Neural cell (in vitro differentiated cells): Measurements from ENCODE around the gene MYO1F. TPM values are rescaled to one million over a fixed set of nuclear protein-coding genes. Genes with fewer than 3 reads are reported as not detected.

Experiments used
- H2AFZ ChIP-seq: fragments of 200-600, 300-800 bp; sonication (generic), shearing (Covaris generic); 2 replicates; pipeline ENCODE4 v1.6.0; 2014; ENCODE audit warnings: low read depth, mild to moderate bottlenecking, antibody characterized with exemption, low read length, moderate library complexity
- H3F3A ChIP-seq: fragments of 200-600 bp; shearing (Covaris generic); 2 replicates; pipeline ENCODE4 v1.6.1; 2016; ENCODE audit warnings: mild to moderate bottlenecking, moderate library complexity, mixed read lengths, antibody characterized with exemption, low read length; ENCODE audit not compliant: insufficient read depth, poor library complexity, severe bottlenecking
- H3K27ac ChIP-seq: fragments of 200-600, 300-800 bp; sonication (generic), shearing (Covaris generic); 2 replicates; pipeline ENCODE4 v1.5.1; 2014; ENCODE audit warnings: mild to moderate bottlenecking, low read length, moderate library complexity
- H3K27me3 ChIP-seq: fragments of 300-800, 200-600 bp; sonication (generic), shearing (Covaris generic); 2 replicates; pipeline ENCODE4 v1.6.0; 2014; ENCODE audit warnings: mild to moderate bottlenecking, low read depth, low read length, moderate library complexity; ENCODE audit not compliant: insufficient read depth
- H3K36me3 ChIP-seq: fragments of 300-800, 200-600 bp; sonication (generic), shearing (Covaris generic); 2 replicates; pipeline ENCODE4 v1.5.1; 2014; ENCODE audit warnings: mild to moderate bottlenecking, antibody characterized with exemption, low read length, moderate library complexity; ENCODE audit not compliant: insufficient read depth
- H3K4me2 ChIP-seq: fragments of 300-800, 200-600 bp; sonication (generic), shearing (Covaris generic); 2 replicates; pipeline ENCODE4 v1.6.0; 2014; ENCODE audit warnings: mild to moderate bottlenecking, low read length
- H3K4me3 ChIP-seq: fragments of 300-800, 200-600 bp; sonication (generic), shearing (Covaris generic); 2 replicates; pipeline ENCODE4 v1.5.1; 2014; ENCODE audit warnings: mild to moderate bottlenecking, low read length, moderate library complexity
- H3K79me2 ChIP-seq: fragments of 200-600 bp; shearing (Covaris generic); replicated peaks from 2 replicates; pipeline ENCODE4 v1.6.0; 2014; ENCODE audit warnings: mild to moderate bottlenecking, low read length, moderate library complexity; ENCODE audit not compliant: insufficient read depth
- H3K9ac ChIP-seq: fragments of 300-800, 200-600 bp; sonication (generic), shearing (Covaris generic); 2 replicates; pipeline ENCODE4 v1.6.1; 2016; ENCODE audit warnings: mild to moderate bottlenecking, low read length, mixed read lengths
- H3K9me2 ChIP-seq: fragments of 200-600 bp; shearing (Covaris generic); 2 replicates; pipeline ENCODE4 v1.6.1; 2016; ENCODE audit warnings: mild to moderate bottlenecking, low read length, mixed read lengths; ENCODE audit not compliant: insufficient read depth
- H3K9me3 ChIP-seq: fragments of 200-600, 300-800 bp; sonication (generic), shearing (Covaris generic); 2 replicates; pipeline ENCODE4 v1.6.1; 2016; ENCODE audit warnings: mild to moderate bottlenecking, mixed run types, low read length, moderate library complexity, mixed read lengths
- H4K20me1 ChIP-seq: fragments of 200-600 bp; shearing (Covaris generic); 2 replicates; pipeline ENCODE4 v1.6.1; 2016; ENCODE audit warnings: mild to moderate bottlenecking, mixed run types; ENCODE audit not compliant: insufficient read depth
- CTCF ChIP-seq: fragments of 450-650 bp; IDR thresholded peaks from 2 replicates; pipeline ENCODE4 v1.5.1; 2014; ENCODE audit warnings: antibody characterized with exemption, mild to moderate bottlenecking, moderate library complexity; ENCODE audit not compliant: poor library complexity, severe bottlenecking
- EP300 ChIP-seq: fragments of 450-650 bp; conservative IDR thresholded peaks from 2 replicates; pipeline ENCODE4 v1.6.1; 2014; ENCODE audit warnings: antibody characterized with exemption, mild to moderate bottlenecking, moderate library complexity; ENCODE audit not compliant: poor library complexity, severe bottlenecking
- EZH2 ChIP-seq: fragments of 200-600, 300-800 bp; shearing (Covaris generic), sonication (generic); IDR thresholded peaks from 2 replicates; pipeline ENCODE4 v1.6.1; 2014; ENCODE audit warnings: antibody characterized with exemption, low read length, borderline replicate concordance, mild to moderate bottlenecking; ENCODE audit not compliant: insufficient read depth, poor library complexity, severe bottlenecking
- MXI1 ChIP-seq: fragments of 450-650 bp; conservative IDR thresholded peaks from 2 replicates; pipeline ENCODE4 v1.6.1; 2014; ENCODE audit warnings: antibody characterized with exemption, mild to moderate bottlenecking; ENCODE audit not compliant: poor library complexity, severe bottlenecking
- POLR2AphosphoS5 ChIP-seq: IDR thresholded peaks from 2 replicates; pipeline ENCODE4 v1.6.1; 2012
- RAD21 ChIP-seq: fragments of 450-650 bp; conservative IDR thresholded peaks from 2 replicates; pipeline ENCODE4 v1.6.1; 2014; ENCODE audit warnings: antibody characterized with exemption, mild to moderate bottlenecking, moderate library complexity
- REST ChIP-seq: IDR thresholded peaks from 2 replicates; pipeline ENCODE4 v1.6.1; 2012; ENCODE audit warnings: borderline replicate concordance
- SMC3 ChIP-seq: fragments of 450-650 bp; conservative IDR thresholded peaks from 2 replicates; pipeline ENCODE4 v1.6.1; 2014; ENCODE audit warnings: antibody characterized with exemption, mild to moderate bottlenecking, moderate library complexity; ENCODE audit not compliant: poor library complexity
- TAF1 ChIP-seq: IDR thresholded peaks from 2 replicates; pipeline ENCODE4 v1.6.1; 2012; ENCODE audit warnings: low read depth
- polyA plus RNA-seq: library from polyadenylated mRNA; depleted of rRNA; stranded (reverse); fragments of >200 nt; gene quantifications from 2 replicates; pipeline ENCODE4 v1.2.3, GENCODE V29; 2014

Gene MYO1F
- polyA plus RNA-seq, 1 donor from 2014 or later, result 0.40 TPM

GRCh38 chr19:8552810-8553209 lies 24.4 kb downstream of the MYO1F start:
- Histone ChIP-seq H4K20me1 (no peaks in the 10 kb centered on the region), H3K9me2 (no peaks in the 10 kb centered on the region), H3K79me2 (no peaks in the 10 kb centered on the region), H3K9me3 (no peaks in the 10 kb centered on the region), H3K27ac (no peak overlapping the region), H3K9ac (no peak overlapping the region), H3K27me3 (no peaks in the 10 kb centered on the region), H3K36me3 (no peaks in the 10 kb centered on the region), H3K4me2 (no peak overlapping the region), H2AFZ (no peak overlapping the region), H3K4me3 (no peak overlapping the region), H3F3A (no peaks in the 10 kb centered on the region)
- TF ChIP-seq TAF1 (no peak), EP300 (no peak), POLR2AphosphoS5 (no peak), CTCF (no peak), SMC3 (no peak), REST (no peak), EZH2 (no peak), RAD21 (no peak), MXI1 (no peak)

- no peak for TF ChIP-seq MXI1
- TF ChIP-seq REST, result no peak
- no peak for TF ChIP-seq EP300
- TF ChIP-seq POLR2AphosphoS5, result no peak
- H3K36me3 ChIP-seq, result no peaks in the 10 kb centered on the region
- no peaks in the 10 kb centered on the region for H3K27me3 ChIP-seq
- no peak overlapping the region for H3K4me3 ChIP-seq
- H3K27ac ChIP-seq, result no peak overlapping the region
- H3K79me2 ChIP-seq, result no peaks in the 10 kb centered on the region
- no peaks in the 10 kb centered on the region for H4K20me1 ChIP-seq
- H3F3A ChIP-seq, result no peaks in the 10 kb centered on the region
- no peaks in the 10 kb centered on the region for H3K9me3 ChIP-seq
- H3K4me2 ChIP-seq, result no peak overlapping the region
- H2AFZ ChIP-seq, result no peak overlapping the region
- no peaks in the 10 kb centered on the region for H3K9me2 ChIP-seq
- no peak overlapping the region for H3K9ac ChIP-seq
These were observed 27.2 kb downstream of the MYO1F start for GRCh38 chr19:8550070-8550469.
